ENCODE measurements around the gene CFAP99.

The CFAP99 gene

GRCh38 chr4:2417765-2418649, 748 bp upstream of the CFAP99 start, which contains the start of gene ZFYVE28:
TSS of gene ZFYVE28 (minus strand) at chr4:2418645. CDS start at chr4:2418323, 322 bp downstream.
- CTCF ChIA-PET = interaction anchor here (0.9 to 1.2 kb wide), 4 partner anchors 9 to 197 kb away, joined by 4 to 6 read pairs (median 4); no protein-coding TSS in a partner anchor
- POLR2A ChIA-PET = interaction anchor here (0.7 kb wide), 1 partner anchor 50 kb away, joined by 3 read pairs; no protein-coding TSS in a partner anchor
- TF ChIP-seq, protein P1, sequence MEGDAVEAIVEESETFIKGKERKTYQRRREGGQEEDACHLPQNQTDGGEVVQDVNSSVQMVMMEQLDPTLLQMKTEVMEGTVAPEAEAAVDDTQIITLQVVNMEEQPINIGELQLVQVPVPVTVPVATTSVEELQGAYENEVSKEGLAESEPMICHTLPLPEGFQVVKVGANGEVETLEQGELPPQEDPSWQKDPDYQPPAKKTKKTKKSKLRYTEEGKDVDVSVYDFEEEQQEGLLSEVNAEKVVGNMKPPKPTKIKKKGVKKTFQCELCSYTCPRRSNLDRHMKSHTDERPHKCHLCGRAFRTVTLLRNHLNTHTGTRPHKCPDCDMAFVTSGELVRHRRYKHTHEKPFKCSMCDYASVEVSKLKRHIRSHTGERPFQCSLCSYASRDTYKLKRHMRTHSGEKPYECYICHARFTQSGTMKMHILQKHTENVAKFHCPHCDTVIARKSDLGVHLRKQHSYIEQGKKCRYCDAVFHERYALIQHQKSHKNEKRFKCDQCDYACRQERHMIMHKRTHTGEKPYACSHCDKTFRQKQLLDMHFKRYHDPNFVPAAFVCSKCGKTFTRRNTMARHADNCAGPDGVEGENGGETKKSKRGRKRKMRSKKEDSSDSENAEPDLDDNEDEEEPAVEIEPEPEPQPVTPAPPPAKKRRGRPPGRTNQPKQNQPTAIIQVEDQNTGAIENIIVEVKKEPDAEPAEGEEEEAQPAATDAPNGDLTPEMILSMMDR (IDR thresholded peaks at IDR 0.05; ENCODE audit: control extremely low read depth, extremely low read depth, low read depth, missing control alignments) = no peak
- no peak for DNase-seq (ENCODE audit: extremely low spot score)

DNA sequence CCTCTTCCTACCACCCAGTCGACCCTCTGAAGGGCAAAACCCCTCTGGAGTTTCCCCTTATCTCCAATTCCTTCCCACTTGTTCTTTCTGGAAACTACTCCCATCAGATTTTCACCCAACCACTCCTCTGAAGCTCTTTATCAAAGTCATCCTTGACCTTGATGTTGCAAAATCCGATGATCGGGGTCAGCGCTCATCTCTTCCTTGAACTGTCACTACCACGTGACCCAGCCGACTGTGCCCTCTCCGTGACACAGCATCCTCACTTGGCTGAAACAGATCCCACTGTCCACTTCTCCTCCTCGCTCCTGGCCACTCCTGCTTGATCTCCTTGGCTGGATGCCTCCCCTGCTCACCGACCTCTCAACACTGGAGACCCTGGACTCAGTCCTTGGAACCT, 1.1 kb downstream of the CFAP99 start:
- TF ChIP-seq, protein P1 (IDR thresholded peaks at IDR 0.05; ENCODE audit: control extremely low read depth, extremely low read depth, low read depth, missing control alignments) = no peak
- POLR2A ChIA-PET = no interaction called here
- no peak for DNase-seq (ENCODE audit: extremely low spot score)
- CTCF ChIA-PET = interaction anchor here (1.0 to 1.3 kb wide), 2 partner anchors 7 to 59 kb away, joined by 3 to 4 read pairs; no protein-coding TSS in a partner anchor

DNA sequence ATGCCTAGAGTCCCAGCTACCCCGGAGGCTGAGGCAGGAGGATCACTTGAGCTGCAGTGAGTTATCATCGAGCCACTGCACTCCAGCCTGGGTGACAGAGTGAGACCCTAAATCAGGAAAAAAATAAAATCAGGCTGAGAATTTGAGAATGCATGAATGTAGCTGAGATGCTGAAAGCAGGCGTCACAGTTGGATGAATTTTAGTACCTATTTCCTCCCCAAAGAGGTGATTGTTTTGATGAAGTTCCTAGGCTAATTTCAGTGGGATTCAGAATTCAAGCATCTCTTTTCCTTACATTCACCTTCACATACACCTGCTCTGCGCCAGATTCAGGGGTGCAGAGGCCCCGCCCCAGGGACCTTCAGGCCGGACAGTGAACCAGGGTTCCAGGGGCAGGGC, 3.2 kb downstream of the CFAP99 start:
- TF ChIP-seq, protein P1 (IDR thresholded peaks at IDR 0.05; ENCODE audit: control extremely low read depth, extremely low read depth, low read depth, missing control alignments) = no peak
- ChIA-PET CTCF (interaction anchor here (2.4 to 2.7 kb wide), 2 partner anchors 10 to 20 kb away, joined by 6 to 9 read pairs; no protein-coding TSS in a partner anchor), POLR2A (no interaction called here)
- no peak for DNase-seq (ENCODE audit: extremely low spot score)

- ChIA-PET CTCF (interaction anchor here (1.0 to 2.7 kb wide), 3 partner anchors 9 to 184 kb away, joined by 3 to 9 read pairs (median 6); no protein-coding TSS in a partner anchor), POLR2A (no interaction called here)
- no peak for DNase-seq (ENCODE audit: extremely low spot score)
- TF ChIP-seq, protein P1 (IDR thresholded peaks at IDR 0.05; ENCODE audit: control extremely low read depth, extremely low read depth, low read depth, missing control alignments) = no peak
Observed at GRCh38 chr4:2423066-2423465, 4.3 kb downstream of the CFAP99 start.

DNA sequence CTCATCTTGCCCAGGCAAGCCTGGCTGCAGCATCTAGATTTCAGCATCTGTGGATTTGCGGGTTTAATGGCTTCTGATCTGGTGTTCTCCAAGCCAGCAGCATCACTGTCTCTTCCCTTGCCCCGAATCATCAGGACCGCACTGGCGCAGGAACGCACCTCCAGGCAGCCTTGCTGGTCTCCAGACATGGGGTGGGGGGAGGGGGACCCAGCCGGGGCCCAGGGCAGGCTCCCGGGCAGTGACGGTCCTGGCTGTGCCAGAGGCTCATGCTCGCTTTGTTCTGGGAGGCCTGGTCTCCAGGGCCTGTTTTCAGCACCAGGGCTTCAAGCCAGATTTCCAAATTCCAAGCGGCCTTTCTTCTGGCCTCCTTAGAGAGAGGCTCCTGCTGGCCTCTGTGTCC, 4.9 kb downstream of the CFAP99 start:
- DNase-seq (ENCODE audit: extremely low spot score) = no peak
- POLR2A ChIA-PET = no interaction called here
- TF ChIP-seq, protein P1 (IDR thresholded peaks at IDR 0.05; ENCODE audit: control extremely low read depth, extremely low read depth, low read depth, missing control alignments) = no peak
- CTCF ChIA-PET = interaction anchor here (1.0 to 2.4 kb wide), 2 partner anchors 9 to 185 kb away, joined by 3 to 6 read pairs; no protein-coding TSS in a partner anchor

- ChIA-PET CTCF (interaction anchor here (1.2 kb wide), 1 partner anchor 61 kb away, joined by 3 read pairs; no protein-coding TSS in a partner anchor), POLR2A (no interaction called here)
- TF ChIP-seq, protein P1 (IDR thresholded peaks at IDR 0.05; ENCODE audit: control extremely low read depth, extremely low read depth, low read depth, missing control alignments) = no peak
- no peak for DNase-seq (ENCODE audit: extremely low spot score)
Observed at GRCh38 chr4:2424581-2424980, 5.8 kb downstream of the CFAP99 start.
